ENCODE results near the gene ERICH4.
A peak's percentile ranks its signal among the peaks of the same experiment; 100 is the strongest.
"Not testable (repeated sequence)": the region's sequence is repeated elsewhere in the genome, so short reads cannot be mapped to it uniquely, and the experiment has no call there.

ERICH4 gene

GRCh38 chr19:41463257-41464256, 20.6 kb downstream of the ERICH4 start:
- H3K36me3 ChIP-seq (ENCODE audit: control insufficient read depth in 5 of 5, insufficient read depth in 5 of 5, low read length in 5 of 5); H3K9me3 ChIP-seq (ENCODE audit: control insufficient read depth in 5 of 5, low read length in 5 of 5); H3K9ac ChIP-seq (ENCODE audit: low read length in 5 of 5); H3K27ac ChIP-seq (ENCODE audit: low read depth, low read length); H3K4me3 ChIP-seq (ENCODE audit: low read depth in 1 of 5, low read length in 5 of 5); H3K4me1 ChIP-seq (ENCODE audit: control insufficient read depth in 5 of 5, insufficient read depth in 5 of 5, low read length in 5 of 5): not testable (repeated sequence)
- peaks cover 0 to 23% (median 14%) of the 10 kb centered on the region in 5 donors for H3K27me3 ChIP-seq (ENCODE audit: control insufficient read depth in 5 of 5, insufficient read depth in 4 of 5, low read length in 5 of 5)

- peaks cover 0 to 21% (median 8%) of the 10 kb centered on the region in 5 donors for H3K27me3 ChIP-seq (ENCODE audit: control insufficient read depth in 5 of 5, insufficient read depth in 4 of 5, low read length in 5 of 5)
- H3K36me3 ChIP-seq (ENCODE audit: control insufficient read depth in 5 of 5, insufficient read depth in 5 of 5, low read length in 5 of 5) = peaks cover 0 to 3% (median 0%) of the 10 kb centered on the region in 5 donors
- H3K9me3 ChIP-seq (ENCODE audit: control insufficient read depth in 5 of 5, low read length in 5 of 5) = no peaks in the 10 kb centered on the region
- peaks cover 0 to 38% (median 3%) of the 10 kb centered on the region in 5 donors for H3K4me1 ChIP-seq (ENCODE audit: control insufficient read depth in 5 of 5, insufficient read depth in 5 of 5, low read length in 5 of 5)
- H3K4me3 ChIP-seq (ENCODE audit: low read depth in 1 of 5, low read length in 5 of 5) = no peak overlapping the region
- no peak overlapping the region for H3K27ac ChIP-seq (ENCODE audit: low read depth, low read length)
- H3K9ac ChIP-seq (ENCODE audit: low read length in 5 of 5) = no peak overlapping the region
Observed at GRCh38 chr19:41476583-41476982, 33.6 kb downstream of the ERICH4 start.

- Histone ChIP-seq H3K9me3 (ENCODE audit: control insufficient read depth in 5 of 5, low read length in 5 of 5) (no peaks in the 10 kb centered on the region), H3K9ac (ENCODE audit: low read length in 5 of 5) (no peak overlapping the region), H3K4me1 (ENCODE audit: control insufficient read depth in 5 of 5, insufficient read depth in 5 of 5, low read length in 5 of 5) (peaks cover 0 to 47% (median 3%) of the 10 kb centered on the region in 5 donors), H3K4me3 (ENCODE audit: low read depth in 1 of 5, low read length in 5 of 5) (peak overlapping the region in 3 of 5 donors; percentile 28 to 55 (median 44)), H3K27me3 (ENCODE audit: control insufficient read depth in 5 of 5, insufficient read depth in 4 of 5, low read length in 5 of 5) (peaks cover 4 to 20% (median 12%) of the 10 kb centered on the region in 5 donors), H3K36me3 (ENCODE audit: control insufficient read depth in 5 of 5, insufficient read depth in 5 of 5, low read length in 5 of 5) (peaks cover 0 to 3% (median 0%) of the 10 kb centered on the region in 5 donors), H3K27ac (ENCODE audit: low read depth, low read length) (peak overlapping the region; percentile 59)
Observed at GRCh38 chr19:41478171-41478570, 35.2 kb downstream of the ERICH4 start.

GRCh38 chr19:41478875-41479756, 36.2 kb downstream of the ERICH4 start:
- H3K9me3 ChIP-seq (ENCODE audit: control insufficient read depth in 5 of 5, low read length in 5 of 5) = no peaks in the 10 kb centered on the region
- H3K27ac ChIP-seq (ENCODE audit: low read depth, low read length) = peak overlapping the region; percentile 59
- H3K36me3 ChIP-seq (ENCODE audit: control insufficient read depth in 5 of 5, insufficient read depth in 5 of 5, low read length in 5 of 5) = peaks cover 0 to 3% (median 0%) of the 10 kb centered on the region in 5 donors
- peaks cover 0 to 47% (median 3%) of the 10 kb centered on the region in 5 donors for H3K4me1 ChIP-seq (ENCODE audit: control insufficient read depth in 5 of 5, insufficient read depth in 5 of 5, low read length in 5 of 5)
- peaks cover 4 to 14% (median 12%) of the 10 kb centered on the region in 5 donors for H3K27me3 ChIP-seq (ENCODE audit: control insufficient read depth in 5 of 5, insufficient read depth in 4 of 5, low read length in 5 of 5)
- H3K9ac ChIP-seq (ENCODE audit: low read length in 5 of 5) = no peak overlapping the region
- H3K4me3 ChIP-seq (ENCODE audit: low read depth in 1 of 5, low read length in 5 of 5) = peak overlapping the region in 3 of 5 donors; percentile 28 to 55 (median 44)

DNA sequence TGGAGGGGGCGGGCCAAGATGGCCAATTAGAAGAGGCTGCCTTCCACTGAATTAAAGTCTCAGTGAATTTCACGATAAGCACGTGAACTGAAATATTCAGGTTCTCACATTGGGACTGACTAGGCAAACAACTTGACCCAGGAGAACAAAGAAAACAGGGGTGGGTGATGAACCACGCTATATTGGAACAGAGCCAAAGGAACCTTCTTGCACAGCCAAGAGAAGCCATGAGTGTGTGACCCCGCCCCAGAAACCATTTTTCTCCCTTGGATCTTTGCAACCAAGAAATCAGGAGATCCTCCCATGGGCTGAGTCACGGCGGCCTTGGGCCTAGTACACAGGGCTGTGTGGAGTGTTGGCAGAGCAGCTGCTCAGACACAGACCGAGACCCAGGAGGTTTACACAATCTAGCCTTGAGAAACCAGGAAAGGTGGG, 36.8 kb downstream of the ERICH4 start:
- H3K9me3 ChIP-seq (ENCODE audit: control insufficient read depth in 5 of 5, low read length in 5 of 5) = no peaks in the 10 kb centered on the region
- peak overlapping the region; percentile 59 for H3K27ac ChIP-seq (ENCODE audit: low read depth, low read length)
- peaks cover 0 to 47% (median 3%) of the 10 kb centered on the region in 5 donors for H3K4me1 ChIP-seq (ENCODE audit: control insufficient read depth in 5 of 5, insufficient read depth in 5 of 5, low read length in 5 of 5)
- H3K4me3 ChIP-seq (ENCODE audit: low read depth in 1 of 5, low read length in 5 of 5) = peak overlapping the region in 1 of 5 donors; percentile 13
- H3K9ac ChIP-seq (ENCODE audit: low read length in 5 of 5) = peak overlapping the region in 1 of 5 donors; percentile 48
- peaks cover 4 to 12% (median 11%) of the 10 kb centered on the region in 5 donors for H3K27me3 ChIP-seq (ENCODE audit: control insufficient read depth in 5 of 5, insufficient read depth in 4 of 5, low read length in 5 of 5)
- H3K36me3 ChIP-seq (ENCODE audit: control insufficient read depth in 5 of 5, insufficient read depth in 5 of 5, low read length in 5 of 5) = peaks cover 0 to 3% (median 0%) of the 10 kb centered on the region in 5 donors

DNA sequence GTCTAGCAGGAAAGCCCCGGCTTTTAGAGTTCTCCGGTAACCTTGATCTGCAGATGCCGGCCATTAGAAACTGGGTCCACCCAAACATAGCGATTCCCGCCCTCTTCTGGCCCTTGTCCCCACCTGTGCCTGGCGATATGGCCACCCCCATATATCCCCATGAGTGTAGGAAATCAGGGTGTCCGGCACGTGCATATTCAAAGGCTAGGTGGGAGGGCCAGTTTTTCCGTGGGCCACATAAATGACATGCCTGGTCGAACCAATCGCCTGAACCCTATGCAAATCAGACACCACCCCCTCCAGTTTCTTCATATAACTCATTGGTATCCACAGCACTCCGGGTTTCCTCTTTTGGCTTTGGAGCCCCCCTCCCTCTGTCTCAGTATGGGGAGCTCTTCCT, 37.4 kb downstream of the ERICH4 start:
- H3K9me3 ChIP-seq (ENCODE audit: control insufficient read depth in 5 of 5, low read length in 5 of 5) = no peaks in the 10 kb centered on the region
- peak overlapping the region in 3 of 5 donors; percentile 6 to 19 (median 17) for H3K4me3 ChIP-seq (ENCODE audit: low read depth in 1 of 5, low read length in 5 of 5)
- H3K9ac ChIP-seq (ENCODE audit: low read length in 5 of 5) = peak overlapping the region in 1 of 5 donors; percentile 10
- peak overlapping the region; percentile 59 for H3K27ac ChIP-seq (ENCODE audit: low read depth, low read length)
- H3K27me3 ChIP-seq (ENCODE audit: control insufficient read depth in 5 of 5, insufficient read depth in 4 of 5, low read length in 5 of 5) = peaks cover 0 to 13% (median 11%) of the 10 kb centered on the region in 5 donors
- H3K36me3 ChIP-seq (ENCODE audit: control insufficient read depth in 5 of 5, insufficient read depth in 5 of 5, low read length in 5 of 5) = peaks cover 0 to 3% (median 0%) of the 10 kb centered on the region in 5 donors
- H3K4me1 ChIP-seq (ENCODE audit: control insufficient read depth in 5 of 5, insufficient read depth in 5 of 5, low read length in 5 of 5) = peaks cover 0 to 47% (median 3%) of the 10 kb centered on the region in 5 donors

DNA sequence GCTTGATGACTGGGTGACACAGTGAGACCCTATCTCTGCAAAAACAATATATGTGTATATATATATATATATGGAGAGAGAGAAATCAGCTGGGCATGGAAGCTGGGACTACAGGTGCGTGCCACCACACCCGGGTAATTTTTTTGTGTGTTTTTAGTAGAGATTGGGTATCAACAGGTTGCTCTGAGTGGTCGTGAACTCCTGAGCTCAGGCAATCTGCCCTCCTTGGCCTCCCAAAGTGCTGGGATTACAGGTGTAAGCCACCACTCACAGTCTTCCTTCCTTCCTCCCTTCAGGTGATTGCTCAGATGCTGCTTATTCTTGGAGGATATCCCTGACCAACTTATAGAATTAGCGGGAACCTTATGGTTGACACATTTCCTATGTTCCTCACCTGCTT, 41.9 kb downstream of the ERICH4 start:
- Histone ChIP-seq H3K9ac (ENCODE audit: low read length in 5 of 5) (no peak overlapping the region), H3K27ac (ENCODE audit: low read depth, low read length) (no peak overlapping the region), H3K4me3 (ENCODE audit: low read depth in 1 of 5, low read length in 5 of 5) (no peak overlapping the region), H3K4me1 (ENCODE audit: control insufficient read depth in 5 of 5, insufficient read depth in 5 of 5, low read length in 5 of 5) (peaks cover 0 to 23% (median 2%) of the 10 kb centered on the region in 5 donors), H3K27me3 (ENCODE audit: control insufficient read depth in 5 of 5, insufficient read depth in 4 of 5, low read length in 5 of 5) (peaks cover 0 to 20% (median 10%) of the 10 kb centered on the region in 5 donors), H3K9me3 (ENCODE audit: control insufficient read depth in 5 of 5, low read length in 5 of 5) (peaks cover 0 to 11% (median 8%) of the 10 kb centered on the region in 5 donors), H3K36me3 (ENCODE audit: control insufficient read depth in 5 of 5, insufficient read depth in 5 of 5, low read length in 5 of 5) (peaks cover 0 to 3% (median 0%) of the 10 kb centered on the region in 5 donors)

DNA sequence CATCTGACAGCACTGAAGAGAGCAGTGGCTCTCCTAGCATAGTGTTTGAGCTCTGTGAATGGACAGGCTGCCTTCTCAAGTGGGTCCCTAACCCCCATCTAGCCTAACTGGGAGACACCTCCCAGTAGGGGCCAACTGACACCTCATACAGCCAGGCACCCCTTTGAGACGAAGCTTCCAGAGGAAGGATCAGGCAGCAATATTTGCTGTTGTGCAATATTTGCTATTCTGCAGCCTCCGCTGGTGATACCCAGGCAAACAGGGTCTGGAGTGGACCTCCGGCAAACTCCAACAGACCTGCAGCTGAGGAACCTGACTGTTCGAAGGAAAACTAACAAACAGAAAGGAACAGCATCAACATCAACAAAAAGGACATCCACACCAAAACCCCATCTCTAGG, 44.0 kb downstream of the ERICH4 start:
- not testable (repeated sequence) for H3K4me3 ChIP-seq (ENCODE audit: low read depth in 1 of 5, low read length in 5 of 5); H3K4me1 ChIP-seq (ENCODE audit: control insufficient read depth in 5 of 5, insufficient read depth in 5 of 5, low read length in 5 of 5); H3K27ac ChIP-seq (ENCODE audit: low read depth, low read length); H3K9ac ChIP-seq (ENCODE audit: low read length in 5 of 5); H3K36me3 ChIP-seq (ENCODE audit: control insufficient read depth in 5 of 5, insufficient read depth in 5 of 5, low read length in 5 of 5)
- H3K27me3 ChIP-seq (ENCODE audit: control insufficient read depth in 5 of 5, insufficient read depth in 4 of 5, low read length in 5 of 5) = peaks cover 0 to 16% (median 5%) of the 10 kb centered on the region in 5 donors
- peaks cover 0 to 11% (median 8%) of the 10 kb centered on the region in 5 donors for H3K9me3 ChIP-seq (ENCODE audit: control insufficient read depth in 5 of 5, low read length in 5 of 5)

- Histone ChIP-seq H3K4me3 (ENCODE audit: low read depth in 1 of 5, low read length in 5 of 5) (no peak overlapping the region), H3K36me3 (ENCODE audit: control insufficient read depth in 5 of 5, insufficient read depth in 5 of 5, low read length in 5 of 5) (peaks cover 0 to 17% (median 3%) of the 10 kb centered on the region in 5 donors), H3K4me1 (ENCODE audit: control insufficient read depth in 5 of 5, insufficient read depth in 5 of 5, low read length in 5 of 5) (peaks cover 0 to 30% (median 5%) of the 10 kb centered on the region in 5 donors), H3K9me3 (ENCODE audit: control insufficient read depth in 5 of 5, low read length in 5 of 5) (peaks cover 0 to 2% (median 0%) of the 10 kb centered on the region in 5 donors), H3K27ac (ENCODE audit: low read depth, low read length) (no peak overlapping the region), H3K27me3 (ENCODE audit: control insufficient read depth in 5 of 5, insufficient read depth in 4 of 5, low read length in 5 of 5) (peaks cover 0 to under 1% (median 0%) of the 10 kb centered on the region in 5 donors), H3K9ac (ENCODE audit: low read length in 5 of 5) (no peak overlapping the region)
Observed at GRCh38 chr19:41492843-41493242, 49.9 kb downstream of the ERICH4 start.

Data from subcutaneous abdominal adipose tissue (tissue), 5 donors.